ENCODE measurements around the gene ISG20.
A peak's percentile ranks its signal among the peaks of the same experiment; 100 is the strongest.

Gene ISG20

GRCh38 chr15:88658972-88659931, 20.4 kb downstream of the ISG20 start:
- H3K4me3 Mint-ChIP-seq: no peak overlapping the region
- H3K4me1 Mint-ChIP-seq (ENCODE audit: low read depth): peaks cover 80% of the 10 kb centered on the region
- no peaks in the 10 kb centered on the region for H3K27me3 Mint-ChIP-seq
- peak overlapping the region; percentile 47 for H3K27ac Mint-ChIP-seq
- DNase-seq: no peak
- H3K9me3 Mint-ChIP-seq: no peaks in the 10 kb centered on the region
- peaks cover 7% of the 10 kb centered on the region for H3K36me3 Mint-ChIP-seq (ENCODE audit: low read depth)

DNA sequence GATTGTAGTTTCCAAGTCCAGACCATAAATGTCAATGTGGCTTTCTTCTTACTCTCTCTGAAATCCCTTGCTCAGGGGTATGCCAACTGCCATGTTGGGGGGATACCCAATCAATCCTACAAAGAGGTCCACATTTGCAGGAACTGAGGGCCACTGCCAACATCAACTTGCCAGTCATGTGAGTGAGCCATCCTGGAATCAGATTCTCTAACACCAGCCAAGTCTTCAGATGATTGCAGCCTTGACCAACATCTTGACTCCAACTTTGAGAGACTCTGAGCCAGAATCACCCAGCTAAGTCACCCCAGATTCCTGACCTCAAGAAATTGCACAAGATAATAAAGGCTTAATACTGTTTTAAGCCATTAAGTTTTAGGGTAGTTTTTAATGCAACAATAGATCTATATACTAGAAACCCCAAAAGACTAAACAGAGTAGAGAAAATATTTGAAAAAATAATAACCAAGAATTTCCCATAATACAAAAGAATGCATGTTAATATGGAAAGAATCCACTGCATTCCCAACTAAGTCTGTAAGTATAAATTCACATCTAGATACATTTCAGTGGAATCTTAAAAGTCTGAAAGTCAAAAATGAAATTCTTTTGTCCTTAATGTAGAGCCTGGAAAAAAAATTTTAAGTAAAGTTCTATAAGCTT, 22.4 kb downstream of the ISG20 start:
- Mint-ChIP-seq H3K4me3 (no peak overlapping the region), H3K4me1 (ENCODE audit: low read depth) (peaks cover 65% of the 10 kb centered on the region), H3K36me3 (ENCODE audit: low read depth) (no peaks in the 10 kb centered on the region), H3K27me3 (no peaks in the 10 kb centered on the region), H3K27ac (no peak overlapping the region), H3K9me3 (no peaks in the 10 kb centered on the region)
- no peak for DNase-seq

GRCh38 chr15:88661761-88662556, 23.1 kb downstream of the ISG20 start:
- H3K27me3 Mint-ChIP-seq: no peaks in the 10 kb centered on the region
- no peaks in the 10 kb centered on the region for H3K9me3 Mint-ChIP-seq
- no peak for DNase-seq
- peaks cover 61% of the 10 kb centered on the region for H3K4me1 Mint-ChIP-seq (ENCODE audit: low read depth)
- H3K27ac Mint-ChIP-seq: no peak overlapping the region
- H3K36me3 Mint-ChIP-seq (ENCODE audit: low read depth): no peaks in the 10 kb centered on the region
- H3K4me3 Mint-ChIP-seq: no peak overlapping the region

- no peak overlapping the region for H3K4me3 Mint-ChIP-seq
- peaks cover 49% of the 10 kb centered on the region for H3K4me1 Mint-ChIP-seq (ENCODE audit: low read depth)
- H3K27me3 Mint-ChIP-seq: no peaks in the 10 kb centered on the region
- H3K27ac Mint-ChIP-seq: no peak overlapping the region
- no peak for DNase-seq
- no peaks in the 10 kb centered on the region for H3K9me3 Mint-ChIP-seq
- no peaks in the 10 kb centered on the region for H3K36me3 Mint-ChIP-seq (ENCODE audit: low read depth)
These were observed 24.4 kb downstream of the ISG20 start for GRCh38 chr15:88663141-88663621.

DNA sequence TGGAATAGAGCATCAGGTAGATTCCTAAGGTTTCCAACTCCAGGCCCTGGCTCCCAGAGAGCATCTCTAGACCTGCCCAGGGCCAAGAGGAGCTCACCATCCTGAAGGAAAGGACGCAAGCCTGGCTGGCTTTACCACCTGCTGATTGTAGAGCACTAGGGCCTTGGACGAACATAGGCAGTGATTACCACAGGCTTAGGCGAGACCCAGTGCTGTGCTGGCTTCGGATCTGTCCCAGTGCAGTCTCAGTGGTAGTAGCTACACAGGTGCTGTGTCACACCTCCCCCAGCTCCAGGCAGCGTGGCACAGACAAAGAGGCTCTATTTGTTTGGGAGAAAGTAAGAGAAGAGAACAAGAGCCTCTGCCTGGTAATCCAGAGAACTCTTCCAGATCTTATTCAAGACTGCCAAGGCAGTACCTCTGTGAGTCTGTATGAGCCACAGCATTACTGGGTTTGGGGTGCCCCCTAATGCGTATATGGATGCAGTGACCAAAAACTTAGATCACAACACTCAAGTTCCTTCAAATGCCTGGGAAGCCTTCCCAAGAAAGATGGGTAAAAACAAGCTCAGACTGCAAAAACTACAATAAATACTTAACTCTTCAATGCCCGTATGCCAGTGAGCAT, 25.4 kb downstream of the ISG20 start:
- Mint-ChIP-seq H3K27me3 (no peaks in the 10 kb centered on the region), H3K4me3 (no peak overlapping the region), H3K4me1 (ENCODE audit: low read depth) (peaks cover 38% of the 10 kb centered on the region), H3K27ac (peak overlapping the region; percentile 44), H3K36me3 (ENCODE audit: low read depth) (no peaks in the 10 kb centered on the region), H3K9me3 (no peaks in the 10 kb centered on the region)
- DNase-seq: no peak

DNA sequence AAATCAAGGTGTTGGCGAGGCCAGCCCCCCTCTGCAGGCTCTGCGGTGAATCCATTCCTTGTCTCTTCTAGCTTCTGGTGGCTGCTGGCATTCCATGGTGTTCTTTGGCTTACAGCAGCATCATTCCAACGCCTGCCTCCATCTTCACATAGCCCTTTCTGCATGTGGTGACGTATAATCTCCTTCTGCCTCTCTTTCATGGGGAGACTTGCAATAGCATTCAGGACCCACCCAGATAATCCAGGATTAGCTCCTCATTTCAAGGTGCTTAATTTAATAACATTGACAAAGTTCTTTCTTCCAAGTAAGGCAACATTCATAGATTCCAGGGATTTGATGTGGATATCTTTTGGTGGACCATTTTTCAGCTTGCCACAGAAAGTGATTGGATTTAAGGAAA, 35.8 kb downstream of the ISG20 start:
- DNase-seq: no peak
- H3K4me3 Mint-ChIP-seq: no peak overlapping the region
- H3K9me3 Mint-ChIP-seq: no peaks in the 10 kb centered on the region
- H3K27me3 Mint-ChIP-seq: peaks cover 43% of the 10 kb centered on the region
- no peaks in the 10 kb centered on the region for H3K36me3 Mint-ChIP-seq (ENCODE audit: low read depth)
- H3K27ac Mint-ChIP-seq: no peak overlapping the region
- H3K4me1 Mint-ChIP-seq (ENCODE audit: low read depth): no peaks in the 10 kb centered on the region

DNA sequence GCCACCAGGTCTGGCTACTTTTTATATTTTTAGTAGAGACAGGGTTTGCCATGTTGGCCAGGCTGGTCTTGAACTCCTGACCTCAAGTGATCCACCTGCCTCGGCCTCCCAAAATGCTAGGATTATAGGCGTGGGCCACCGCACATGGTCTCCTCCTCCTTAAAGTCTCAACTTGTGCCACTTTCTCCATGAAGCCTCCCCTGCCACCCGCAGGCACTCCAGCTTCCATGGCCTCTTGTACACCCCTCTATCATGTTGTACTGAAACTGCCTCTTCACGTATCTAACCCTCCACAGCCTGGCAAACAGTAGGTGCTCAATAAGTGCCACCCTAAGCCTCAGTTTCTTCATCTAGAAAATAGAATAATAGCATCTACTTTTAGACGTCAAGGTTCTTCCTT, 39.9 kb downstream of the ISG20 start:
- DNase-seq: no peak

DNA sequence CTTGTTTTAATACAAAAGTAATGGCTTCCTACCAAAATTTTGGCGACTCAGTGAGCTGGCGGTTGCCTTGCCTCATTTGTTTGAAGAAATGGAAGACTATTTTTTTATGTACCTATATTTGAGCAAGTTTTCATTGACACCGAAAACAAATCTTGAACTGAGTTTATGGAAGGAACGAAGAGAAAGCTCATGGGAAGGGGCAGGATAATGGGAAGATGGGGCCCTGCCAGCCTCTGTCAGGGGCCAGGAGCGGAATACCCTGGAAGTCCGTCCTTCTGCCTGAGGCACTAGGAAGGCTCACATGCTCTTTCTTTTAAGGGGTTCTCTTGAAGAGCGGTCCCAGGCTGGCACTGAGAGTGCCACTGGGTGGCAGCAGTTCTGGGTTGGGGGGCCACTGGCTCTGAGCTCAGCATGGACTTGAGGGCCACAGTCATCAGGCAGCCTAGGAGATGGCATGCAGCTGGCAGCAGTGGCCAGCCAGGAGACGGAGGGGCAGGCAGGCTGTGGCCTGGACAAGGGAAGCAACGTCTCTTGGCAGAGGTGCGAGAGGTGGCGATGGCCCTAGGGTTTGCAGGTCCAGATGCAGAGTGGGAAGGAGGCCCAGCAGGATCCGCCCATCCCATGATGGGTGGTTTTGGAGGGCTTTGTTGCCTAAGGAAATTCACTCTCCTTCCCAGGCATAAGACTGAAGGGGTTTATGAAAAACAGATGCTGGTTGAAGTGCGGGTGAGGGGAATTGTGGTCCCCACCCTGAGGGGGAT, 41.6 kb downstream of the ISG20 start:
- no peaks in the 10 kb centered on the region for H3K9me3 Mint-ChIP-seq
- no peaks in the 10 kb centered on the region for H3K36me3 Mint-ChIP-seq (ENCODE audit: low read depth)
- DNase-seq: no peak
- no peak overlapping the region for H3K27ac Mint-ChIP-seq
- no peaks in the 10 kb centered on the region for H3K4me1 Mint-ChIP-seq (ENCODE audit: low read depth)
- peaks cover 8% of the 10 kb centered on the region for H3K27me3 Mint-ChIP-seq
- H3K4me3 Mint-ChIP-seq: no peak overlapping the region

More for the DNA sequence above, 39.9 kb downstream of the ISG20 start:
- no peaks in the 10 kb centered on the region for H3K9me3 Mint-ChIP-seq
- no peaks in the 10 kb centered on the region for H3K4me1 Mint-ChIP-seq (ENCODE audit: low read depth)
- no peak overlapping the region for H3K4me3 Mint-ChIP-seq
- no peak overlapping the region for H3K27ac Mint-ChIP-seq
- H3K36me3 Mint-ChIP-seq (ENCODE audit: low read depth): no peaks in the 10 kb centered on the region
- H3K27me3 Mint-ChIP-seq: peaks cover 16% of the 10 kb centered on the region

- Mint-ChIP-seq H3K36me3 (ENCODE audit: low read depth) (no peaks in the 10 kb centered on the region), H3K9me3 (no peaks in the 10 kb centered on the region), H3K27me3 (peaks cover 3% of the 10 kb centered on the region), H3K4me3 (no peak overlapping the region), H3K27ac (no peak overlapping the region), H3K4me1 (ENCODE audit: low read depth) (no peaks in the 10 kb centered on the region)
- DNase-seq: no peak
These were observed 42.9 kb downstream of the ISG20 start for GRCh38 chr15:88681610-88682221.

GRCh38 chr15:88684345-88684744, 45.5 kb downstream of the ISG20 start:
- peaks cover 6% of the 10 kb centered on the region for H3K9me3 Mint-ChIP-seq

DNA sequence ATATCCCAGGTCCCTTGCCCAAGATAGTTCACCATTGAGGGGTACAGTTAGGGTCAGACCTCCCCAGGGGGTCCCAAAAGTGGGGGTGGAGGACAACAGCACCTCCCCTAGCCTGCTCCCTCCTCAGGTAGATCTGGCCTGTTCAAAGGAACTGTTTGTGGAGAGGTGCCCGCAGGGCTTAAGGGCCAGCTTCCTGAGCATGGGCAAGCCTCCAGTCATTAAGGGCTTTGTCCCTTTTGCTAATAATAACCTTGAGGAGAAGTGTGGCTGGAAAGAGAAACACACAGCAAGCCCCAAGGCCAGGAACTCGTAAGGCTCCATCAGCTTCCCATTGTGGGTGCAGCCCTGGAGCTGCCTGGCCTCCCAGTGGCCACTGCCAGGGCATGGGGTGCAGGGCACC, 47.4 kb downstream of the ISG20 start:
- no peaks in the 10 kb centered on the region for H3K4me1 Mint-ChIP-seq (ENCODE audit: low read depth)
- DNase-seq: no peak
- no peak overlapping the region for H3K4me3 Mint-ChIP-seq
- H3K36me3 Mint-ChIP-seq (ENCODE audit: low read depth): no peaks in the 10 kb centered on the region
- no peak overlapping the region for H3K27ac Mint-ChIP-seq
- H3K27me3 Mint-ChIP-seq: peaks cover 18% of the 10 kb centered on the region
- peaks cover 6% of the 10 kb centered on the region for H3K9me3 Mint-ChIP-seq

More at GRCh38 chr15:88684345-88684744, 45.5 kb downstream of the ISG20 start:
- Mint-ChIP-seq H3K4me1 (ENCODE audit: low read depth) (no peaks in the 10 kb centered on the region), H3K4me3 (no peak overlapping the region), H3K27me3 (peaks cover 10% of the 10 kb centered on the region), H3K36me3 (ENCODE audit: low read depth) (no peaks in the 10 kb centered on the region), H3K27ac (no peak overlapping the region)
- no peak for DNase-seq

DNA sequence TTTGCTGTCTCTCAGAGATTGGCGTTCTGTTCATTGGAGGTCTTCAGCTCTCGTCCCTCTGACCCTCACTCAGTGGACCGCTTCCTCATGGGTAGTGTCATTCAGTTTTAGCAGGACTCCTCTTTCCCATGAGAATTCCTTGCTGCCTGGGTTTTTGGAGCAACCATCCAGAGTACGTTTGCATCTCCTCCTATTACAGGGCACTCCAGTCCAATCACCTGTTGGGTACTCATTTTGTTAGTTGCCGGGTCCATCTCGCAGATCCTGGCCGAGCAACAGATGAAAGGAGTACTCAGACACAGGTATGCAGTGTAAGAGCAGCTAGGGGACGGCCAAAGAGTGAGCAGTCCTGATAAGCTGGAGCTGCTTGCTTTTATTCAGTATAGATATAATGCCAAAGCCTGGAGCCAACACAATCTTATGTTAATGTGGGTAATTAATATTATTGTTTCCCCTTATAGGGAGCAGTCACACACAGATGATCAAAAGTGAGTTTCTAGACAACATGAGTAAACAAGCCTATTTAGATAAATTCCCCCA, 49.6 kb downstream of the ISG20 start:
- no peaks in the 10 kb centered on the region for H3K4me1 Mint-ChIP-seq (ENCODE audit: low read depth)
- no peak for DNase-seq
- H3K9me3 Mint-ChIP-seq: peaks cover 6% of the 10 kb centered on the region
- peaks cover 18% of the 10 kb centered on the region for H3K27me3 Mint-ChIP-seq
- H3K4me3 Mint-ChIP-seq: no peak overlapping the region
- H3K36me3 Mint-ChIP-seq (ENCODE audit: low read depth): no peaks in the 10 kb centered on the region
- no peak overlapping the region for H3K27ac Mint-ChIP-seq

GRCh38 chr15:88690331-88690730, 51.5 kb downstream of the ISG20 start:
- no peak for DNase-seq
- H3K4me3 Mint-ChIP-seq: no peak overlapping the region
- H3K9me3 Mint-ChIP-seq: peaks cover 6% of the 10 kb centered on the region
- H3K4me1 Mint-ChIP-seq (ENCODE audit: low read depth): no peaks in the 10 kb centered on the region
- no peak overlapping the region for H3K27ac Mint-ChIP-seq
- peaks cover 18% of the 10 kb centered on the region for H3K27me3 Mint-ChIP-seq
- H3K36me3 Mint-ChIP-seq (ENCODE audit: low read depth): no peaks in the 10 kb centered on the region
